Breast epithelium (tissue), 4 donors: Measurements from ENCODE around the gene RFT1. TPM values are rescaled to one million over a fixed set of nuclear protein-coding genes. Genes with fewer than 3 reads are reported as not detected.

ENCODE experiments used
- DNase-seq, 2 donors: peaks; one replicate each; pipeline ENCODE4 v3.0.0-alpha.2; 2019; ENCODE audit warnings: low spot score in 2 of 2
- H3K27ac ChIP-seq, 2 donors: fragments of 200-600 bp; sonication (generic) in 1 of 2; one replicate each; pipeline ENCODE4 v1.5.1; 2016 to 2019; ENCODE audit warnings: mild to moderate bottlenecking in 1 of 2
- H3K27me3 ChIP-seq, 2 donors: fragments of 200-600 bp; sonication (generic) in 1 of 2; one replicate each; pipeline versions ENCODE4 v1.5.1 to v1.6.0; 2017 to 2019; ENCODE audit warnings: control low read depth in 1 of 2, mild to moderate bottlenecking in 1 of 2
- H3K36me3 ChIP-seq: fragments of 200-600 bp; one replicate; pipeline ENCODE4 v1.5.1; 2019
- H3K4me1 ChIP-seq, 2 donors: fragments of 200-600 bp; sonication (generic); one replicate each; pipeline ENCODE4 v1.5.1; 2016 to 2019; ENCODE audit warnings: control low read depth in 1 of 2
- H3K4me3 ChIP-seq, 3 donors: fragments of 200-600 bp; sonication (generic); 1 replicate in 2 of 3; 2 replicates in 1 of 3; pipeline ENCODE4 v1.5.1; 2016 to 2019; ENCODE audit warnings: mild to moderate bottlenecking in 3 of 3, moderate library complexity in 2 of 3
- H3K9me3 ChIP-seq, 2 donors: fragments of 200-600 bp; sonication (generic) in 1 of 2; one replicate each; pipeline ENCODE4 v1.5.1; 2016 to 2019; ENCODE audit warnings: control low read depth in 1 of 2
- POLR2A ChIP-seq: fragments of 450-650 bp; IDR thresholded peaks from one replicate; pipeline ENCODE4 v1.6.1; 2016; ENCODE audit warnings: antibody characterized with exemption, mild to moderate bottlenecking, moderate library complexity
- POLR2AphosphoS5 ChIP-seq, 3 donors: sonication (generic); formaldehyde crosslinking; IDR thresholded peaks; one replicate each; pipeline ENCODE4 v1.6.1; 2017; ENCODE audit warnings: antibody characterized with exemption in 3 of 3
- intact Hi-C: fragments of 100-400 bp; cut with DNase I; formaldehyde crosslinking; loops from one replicate; pipeline ENCODE4 v1.15.1; 2023; ENCODE audit warnings: low total_unique reads
- total RNA-seq, 3 donors: library from RNA; depleted of rRNA; stranded (reverse); fragments of >200 nt; gene quantifications; one replicate each; pipeline ENCODE4 v1.1.0, GENCODE V29; 2016
- TF ChIP-seq, protein P1 (sequence below), 3 donors: fragments of 450-650 bp; IDR thresholded peaks; one replicate each; pipeline ENCODE4 v1.5.1; 2016 to 2017; ENCODE audit warnings: antibody characterized with exemption in 3 of 3, mild to moderate bottlenecking in 3 of 3, moderate library complexity in 3 of 3

The RFT1 gene
- total RNA-seq, 3 donors from 2014 or later, result 9.5 to 11.7 (median 10.1) TPM

DNA sequence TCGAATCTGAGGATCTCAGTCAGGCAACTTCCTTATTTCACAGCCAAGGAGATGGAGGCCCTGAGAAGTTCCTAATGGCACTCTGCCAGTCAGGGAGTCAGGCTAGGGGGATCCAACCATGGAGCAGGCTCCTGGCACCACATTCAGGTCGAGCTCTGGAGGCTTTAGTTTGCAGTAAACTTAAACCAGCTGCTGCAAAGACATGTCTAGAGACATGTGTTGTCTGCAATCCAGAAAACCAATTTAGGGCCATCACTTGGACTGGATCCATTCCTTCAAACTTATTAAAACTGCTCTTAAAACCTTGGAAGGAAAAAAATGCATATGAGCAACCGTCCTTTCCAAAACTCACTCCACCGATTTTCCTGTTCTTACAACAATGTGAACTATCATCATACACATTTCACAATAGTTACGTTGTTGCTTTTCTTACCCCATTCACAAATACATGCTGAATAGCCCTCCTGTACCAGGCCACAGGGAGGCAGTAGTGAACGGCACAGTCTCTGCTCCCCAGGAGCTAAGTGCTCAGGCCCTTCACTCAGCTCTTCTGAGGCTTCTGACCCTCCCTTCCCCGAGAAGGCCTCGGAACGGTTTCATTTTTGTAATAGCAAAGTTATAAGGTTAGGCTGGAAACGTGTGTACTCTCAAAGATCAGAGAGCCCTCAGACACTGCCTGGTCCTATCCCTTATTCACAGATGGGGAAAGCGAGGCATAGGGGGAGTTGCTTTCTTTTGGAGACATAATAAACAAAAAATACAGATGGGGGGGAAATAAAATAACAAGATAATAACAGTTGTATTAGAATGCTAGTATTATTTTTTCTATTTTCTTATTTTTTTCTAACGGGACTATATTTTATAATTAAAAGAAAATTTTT is 20.1 kb downstream of the RFT1 start:
- intact Hi-C loops, result loop anchor here (5.0 kb wide), 1 partner anchor 87 kb away; no protein-coding TSS in a partner anchor
- peak in 1 of 2 donors; percentile 44 for DNase-seq

DNA sequence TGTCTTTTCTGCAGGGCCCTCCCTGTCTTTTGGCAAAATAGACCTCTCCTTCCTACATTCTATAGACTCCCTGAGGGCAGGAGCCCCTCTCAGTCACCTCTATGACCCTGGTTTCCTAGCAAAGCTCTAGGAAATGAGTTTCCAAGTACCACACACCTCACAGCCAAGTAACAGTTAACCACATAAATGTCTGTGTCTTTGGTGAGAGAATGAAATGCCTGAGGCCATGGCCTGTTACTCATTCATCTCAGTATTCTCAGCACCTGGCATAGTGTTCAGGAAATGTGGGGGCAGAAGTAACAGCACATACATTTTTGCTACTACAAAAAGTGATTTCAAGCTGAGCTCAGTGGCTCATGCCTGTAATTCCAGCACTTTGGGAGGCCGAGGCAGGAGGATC is 21.0 kb downstream of the RFT1 start:
- DNase-seq, result peak in 1 of 2 donors; percentile 59
- intact Hi-C loops, result no loop called here
- Histone ChIP-seq H3K4me1 (peaks cover 0 to 8% of the 10 kb centered on the region in 2 donors), H3K4me3 (no peak overlapping the region), H3K36me3 (no peaks in the 10 kb centered on the region), H3K27me3 (no peaks in the 10 kb centered on the region), H3K27ac (peak overlapping the region; percentile 69 to 71), H3K9me3 (no peaks in the 10 kb centered on the region)
- no peak for TF ChIP-seq POLR2A
- TF ChIP-seq, protein P1, sequence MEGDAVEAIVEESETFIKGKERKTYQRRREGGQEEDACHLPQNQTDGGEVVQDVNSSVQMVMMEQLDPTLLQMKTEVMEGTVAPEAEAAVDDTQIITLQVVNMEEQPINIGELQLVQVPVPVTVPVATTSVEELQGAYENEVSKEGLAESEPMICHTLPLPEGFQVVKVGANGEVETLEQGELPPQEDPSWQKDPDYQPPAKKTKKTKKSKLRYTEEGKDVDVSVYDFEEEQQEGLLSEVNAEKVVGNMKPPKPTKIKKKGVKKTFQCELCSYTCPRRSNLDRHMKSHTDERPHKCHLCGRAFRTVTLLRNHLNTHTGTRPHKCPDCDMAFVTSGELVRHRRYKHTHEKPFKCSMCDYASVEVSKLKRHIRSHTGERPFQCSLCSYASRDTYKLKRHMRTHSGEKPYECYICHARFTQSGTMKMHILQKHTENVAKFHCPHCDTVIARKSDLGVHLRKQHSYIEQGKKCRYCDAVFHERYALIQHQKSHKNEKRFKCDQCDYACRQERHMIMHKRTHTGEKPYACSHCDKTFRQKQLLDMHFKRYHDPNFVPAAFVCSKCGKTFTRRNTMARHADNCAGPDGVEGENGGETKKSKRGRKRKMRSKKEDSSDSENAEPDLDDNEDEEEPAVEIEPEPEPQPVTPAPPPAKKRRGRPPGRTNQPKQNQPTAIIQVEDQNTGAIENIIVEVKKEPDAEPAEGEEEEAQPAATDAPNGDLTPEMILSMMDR (IDR thresholded peaks at IDR 0.05), result no peak
- TF ChIP-seq POLR2AphosphoS5 (IDR thresholded peaks at IDR 0.05), result no peak

More for the DNA sequence above, 20.1 kb downstream of the RFT1 start:
- Histone ChIP-seq H3K9me3 (no peaks in the 10 kb centered on the region), H3K27me3 (no peaks in the 10 kb centered on the region), H3K4me3 (no peak overlapping the region), H3K4me1 (peaks cover 0 to 8% of the 10 kb centered on the region in 2 donors), H3K27ac (peak overlapping the region; percentile 69 to 71), H3K36me3 (no peaks in the 10 kb centered on the region)
- no peak for TF ChIP-seq POLR2A
- peak in 1 of 3 donors; percentile 56 for TF ChIP-seq POLR2AphosphoS5 (IDR thresholded peaks at IDR 0.05)
- TF ChIP-seq, protein P1 (IDR thresholded peaks at IDR 0.05), result peak; percentile 40 to 52 (median 50)

DNA sequence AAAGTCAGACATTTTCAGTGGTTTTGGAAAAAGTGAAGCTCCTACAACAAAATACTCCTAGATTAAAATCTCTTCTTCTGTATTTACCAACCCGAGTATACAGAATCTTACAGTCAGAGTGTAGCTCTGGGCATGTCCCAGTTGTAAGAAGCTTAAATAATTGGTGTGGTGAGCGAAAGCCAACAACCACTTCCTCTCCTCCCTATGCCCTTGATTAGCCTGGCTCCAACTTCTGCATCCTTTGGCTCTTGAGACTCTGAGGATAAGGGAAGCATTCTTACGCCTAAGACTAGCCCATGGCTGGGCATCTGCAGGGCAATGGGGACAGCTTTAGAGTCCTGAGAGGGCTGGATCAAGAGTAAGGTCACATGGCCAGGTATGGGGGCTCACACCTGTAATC is 25.5 kb downstream of the RFT1 start:
- Histone ChIP-seq H3K27ac (no peak overlapping the region), H3K27me3 (no peaks in the 10 kb centered on the region), H3K4me3 (no peak overlapping the region), H3K4me1 (peaks cover 0 to 7% of the 10 kb centered on the region in 2 donors), H3K36me3 (no peaks in the 10 kb centered on the region), H3K9me3 (no peaks in the 10 kb centered on the region)
- TF ChIP-seq, protein P1 (IDR thresholded peaks at IDR 0.05), result no peak
- TF ChIP-seq POLR2AphosphoS5 (IDR thresholded peaks at IDR 0.05) (no peak), POLR2A (no peak)
- intact Hi-C loops, result no loop called here
- no peak for DNase-seq

DNA sequence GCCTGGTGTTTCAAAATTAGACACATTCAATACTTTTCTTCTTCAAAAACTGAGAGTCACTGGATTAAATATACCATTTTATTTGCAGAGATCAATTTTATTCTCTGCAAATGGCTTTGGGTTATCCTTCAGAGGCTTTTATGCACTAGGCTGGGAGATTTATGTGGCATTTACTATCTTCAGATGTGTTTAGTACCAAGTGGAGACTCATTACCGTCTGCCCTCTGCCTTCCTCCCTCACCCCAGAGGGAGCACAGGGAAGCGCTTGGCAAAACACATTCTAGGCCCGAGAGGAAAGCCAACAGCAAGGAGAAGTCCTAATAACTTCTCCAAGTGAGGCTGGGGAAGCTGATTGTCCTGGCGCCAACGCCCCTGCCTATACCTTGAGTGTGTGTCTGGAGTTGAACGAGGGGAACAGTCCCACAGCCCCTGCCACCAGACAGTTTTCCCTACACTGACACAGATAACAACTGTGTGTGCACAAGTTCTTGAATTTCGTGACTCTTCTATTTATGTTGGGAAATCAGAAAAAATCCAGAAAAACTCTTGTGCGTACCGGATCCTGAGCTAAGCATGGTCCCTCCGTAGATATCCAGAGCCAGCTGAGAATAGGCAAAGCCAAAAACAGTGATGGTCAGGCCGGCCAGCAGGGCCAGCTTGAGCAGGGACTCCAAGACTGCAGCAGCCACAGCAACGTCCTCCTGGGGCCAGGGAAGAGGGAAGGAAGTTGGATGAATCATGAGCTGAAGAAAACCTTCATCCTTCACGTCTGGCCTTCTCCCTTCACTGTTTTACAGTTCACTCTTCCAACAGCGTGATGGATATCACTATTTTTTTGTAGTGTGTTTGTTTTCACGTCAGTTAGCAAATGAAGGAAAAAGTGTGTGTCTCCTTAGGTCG is 26.6 kb downstream of the RFT1 start:
- Histone ChIP-seq H3K4me3 (no peak overlapping the region), H3K4me1 (no peaks in the 10 kb centered on the region), H3K36me3 (no peaks in the 10 kb centered on the region), H3K27ac (no peak overlapping the region), H3K9me3 (no peaks in the 10 kb centered on the region), H3K27me3 (no peaks in the 10 kb centered on the region)
- no peak for DNase-seq
- no peak for TF ChIP-seq POLR2AphosphoS5 (IDR thresholded peaks at IDR 0.05)
- intact Hi-C loops, result no loop called here

DNA sequence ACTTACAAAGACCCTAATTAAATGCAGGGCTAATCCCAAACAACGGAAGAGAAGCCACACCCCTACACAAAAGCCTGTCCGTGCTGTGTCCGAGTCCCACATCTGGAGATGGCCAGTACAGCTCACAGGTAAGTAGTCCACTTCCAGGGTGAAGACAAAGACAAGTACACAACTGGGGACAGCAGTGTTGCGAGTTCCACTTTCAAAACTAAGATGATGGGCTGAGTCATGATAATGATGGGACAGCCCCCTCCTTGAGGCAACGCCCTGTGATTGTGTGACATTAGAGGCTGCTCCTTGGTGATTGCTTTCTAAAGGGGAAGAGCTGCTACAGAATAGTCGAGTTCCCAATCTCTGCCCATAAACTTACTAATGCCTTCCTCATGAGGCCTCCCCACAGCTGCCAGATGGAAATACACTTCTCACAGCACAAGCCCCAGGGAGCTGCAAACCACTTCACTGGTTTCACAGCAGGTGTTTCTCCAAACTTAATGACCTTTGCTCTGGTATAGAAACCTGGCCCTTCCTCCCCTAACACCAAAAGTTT is 27.6 kb downstream of the RFT1 start:
- H3K36me3 ChIP-seq, result no peaks in the 10 kb centered on the region
- H3K27ac ChIP-seq, result no peak overlapping the region
- no peaks in the 10 kb centered on the region for H3K4me1 ChIP-seq
- no peak overlapping the region for H3K4me3 ChIP-seq
- TF ChIP-seq POLR2AphosphoS5 (IDR thresholded peaks at IDR 0.05) (no peak), POLR2A (no peak)
- TF ChIP-seq, protein P1 (IDR thresholded peaks at IDR 0.05), result no peak
- H3K9me3 ChIP-seq, result no peaks in the 10 kb centered on the region
- no peak for DNase-seq
- H3K27me3 ChIP-seq, result no peaks in the 10 kb centered on the region
- intact Hi-C loops, result no loop called here
